Measurements from ENCODE around the gene PDPK1.

The PDPK1 gene

DNA sequence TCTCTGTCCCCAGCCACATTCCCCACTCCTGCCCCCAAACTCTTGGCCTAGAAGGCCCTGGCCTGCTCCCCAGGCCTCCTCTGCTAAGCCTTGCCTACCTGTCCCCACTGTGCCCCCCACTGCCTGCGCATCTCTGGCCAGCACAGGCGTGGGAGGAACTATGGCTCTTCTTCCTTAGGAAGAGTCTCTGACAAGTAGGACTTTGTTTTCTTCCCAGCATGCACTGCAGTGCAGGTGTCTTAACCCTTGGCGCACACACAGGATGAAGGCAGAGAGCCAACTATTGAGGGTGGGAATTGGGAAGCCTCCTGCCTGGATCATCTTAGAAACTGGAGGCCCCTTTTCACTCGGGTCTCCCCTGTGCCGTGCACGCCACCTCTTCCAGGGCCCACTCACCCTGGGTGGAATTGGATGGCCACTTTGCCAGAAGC lies 14.0 kb upstream of the PDPK1 start:
- TF ChIP-seq, protein P1, sequence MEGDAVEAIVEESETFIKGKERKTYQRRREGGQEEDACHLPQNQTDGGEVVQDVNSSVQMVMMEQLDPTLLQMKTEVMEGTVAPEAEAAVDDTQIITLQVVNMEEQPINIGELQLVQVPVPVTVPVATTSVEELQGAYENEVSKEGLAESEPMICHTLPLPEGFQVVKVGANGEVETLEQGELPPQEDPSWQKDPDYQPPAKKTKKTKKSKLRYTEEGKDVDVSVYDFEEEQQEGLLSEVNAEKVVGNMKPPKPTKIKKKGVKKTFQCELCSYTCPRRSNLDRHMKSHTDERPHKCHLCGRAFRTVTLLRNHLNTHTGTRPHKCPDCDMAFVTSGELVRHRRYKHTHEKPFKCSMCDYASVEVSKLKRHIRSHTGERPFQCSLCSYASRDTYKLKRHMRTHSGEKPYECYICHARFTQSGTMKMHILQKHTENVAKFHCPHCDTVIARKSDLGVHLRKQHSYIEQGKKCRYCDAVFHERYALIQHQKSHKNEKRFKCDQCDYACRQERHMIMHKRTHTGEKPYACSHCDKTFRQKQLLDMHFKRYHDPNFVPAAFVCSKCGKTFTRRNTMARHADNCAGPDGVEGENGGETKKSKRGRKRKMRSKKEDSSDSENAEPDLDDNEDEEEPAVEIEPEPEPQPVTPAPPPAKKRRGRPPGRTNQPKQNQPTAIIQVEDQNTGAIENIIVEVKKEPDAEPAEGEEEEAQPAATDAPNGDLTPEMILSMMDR (IDR thresholded peaks at IDR 0.05) = no peak

DNA sequence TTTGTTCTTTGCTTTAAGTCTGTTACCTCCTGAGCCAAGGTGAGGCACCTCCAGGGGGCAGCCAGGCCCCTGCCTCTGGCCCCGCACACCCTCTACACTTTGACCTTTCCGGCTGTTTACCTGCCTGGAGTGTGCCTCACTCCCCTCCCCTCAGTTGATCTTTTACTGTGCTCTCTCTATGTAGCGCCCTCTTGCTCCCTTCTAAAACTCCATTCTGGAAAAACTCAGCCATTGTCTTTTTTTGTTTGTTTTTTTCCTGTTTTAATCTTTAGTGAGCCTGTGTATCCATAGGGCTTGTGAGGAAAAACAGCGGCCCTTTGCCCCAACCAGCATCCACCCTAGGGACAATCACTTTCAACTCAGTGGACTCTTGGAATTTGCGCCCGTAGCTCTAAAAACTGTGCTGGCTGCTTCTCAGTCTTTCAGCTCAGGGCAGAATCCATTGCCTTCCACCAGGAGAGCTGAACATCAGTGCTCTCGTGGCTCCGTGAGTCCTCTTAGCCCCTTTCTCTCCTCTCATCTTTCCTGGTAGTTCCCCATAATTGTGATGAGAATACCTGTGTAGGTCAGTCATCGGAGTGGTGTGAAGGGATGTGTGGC lies 13.4 kb upstream of the PDPK1 start:
- TF ChIP-seq, protein P1 (IDR thresholded peaks at IDR 0.05) = no peak

DNA sequence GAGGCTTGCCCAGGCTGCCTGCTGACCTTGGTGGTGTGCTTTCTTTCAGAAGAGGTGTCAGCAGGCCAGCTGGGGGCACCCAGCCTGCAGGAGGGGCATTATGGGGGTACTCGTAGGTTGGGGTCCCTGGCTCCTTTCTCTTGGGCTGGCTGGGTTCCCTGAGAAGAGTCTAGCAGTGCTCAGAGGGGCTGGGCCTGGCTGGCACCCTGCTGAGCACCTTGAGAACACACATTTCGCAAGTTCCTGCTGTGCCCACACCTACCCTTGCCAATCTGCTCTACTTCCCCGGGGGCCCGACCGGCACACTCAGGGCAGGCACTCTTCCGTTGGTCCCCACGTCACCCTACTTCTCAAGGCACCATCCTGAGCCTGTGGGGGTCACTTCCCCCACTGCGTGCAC lies 11.7 kb upstream of the PDPK1 start:
- TF ChIP-seq, protein P1 (IDR thresholded peaks at IDR 0.05) = no peak

DNA sequence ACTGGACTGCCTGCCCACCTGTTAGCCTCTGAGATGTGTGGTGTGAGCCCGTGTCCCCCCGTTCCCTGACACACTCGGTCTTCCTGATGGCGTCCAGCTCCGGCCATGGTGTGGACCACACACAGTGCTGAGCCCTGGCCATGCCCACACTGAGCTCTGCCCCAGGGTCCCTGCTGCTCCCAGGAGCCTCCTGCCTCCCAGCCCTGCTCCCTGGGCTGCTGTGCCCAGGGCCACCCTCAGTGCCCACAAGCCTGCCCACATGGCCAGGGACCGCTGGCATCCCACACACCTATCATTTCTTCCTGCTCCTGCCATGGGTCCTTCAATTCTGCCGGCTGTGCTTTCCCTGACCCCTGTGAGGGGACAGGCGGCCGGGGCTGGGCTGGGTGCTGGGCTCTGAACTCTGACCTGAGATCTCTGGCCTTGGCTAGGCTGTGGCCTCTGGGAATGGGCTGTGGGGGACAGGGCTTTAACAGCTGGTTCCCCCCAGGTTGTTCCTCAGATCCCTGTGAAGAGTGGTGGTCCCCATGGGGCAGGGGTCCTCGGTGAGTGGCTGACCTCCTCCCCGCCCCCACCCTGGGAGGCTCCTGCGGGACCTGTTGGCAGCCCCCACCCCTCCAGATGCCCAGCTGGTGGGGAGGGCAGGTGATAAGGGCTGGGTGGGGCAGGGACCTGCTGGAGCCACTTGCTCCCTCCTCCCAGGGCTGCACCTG lies 10.6 kb upstream of the PDPK1 start:
- TF ChIP-seq, protein P1 (IDR thresholded peaks at IDR 0.05) = no peak

DNA sequence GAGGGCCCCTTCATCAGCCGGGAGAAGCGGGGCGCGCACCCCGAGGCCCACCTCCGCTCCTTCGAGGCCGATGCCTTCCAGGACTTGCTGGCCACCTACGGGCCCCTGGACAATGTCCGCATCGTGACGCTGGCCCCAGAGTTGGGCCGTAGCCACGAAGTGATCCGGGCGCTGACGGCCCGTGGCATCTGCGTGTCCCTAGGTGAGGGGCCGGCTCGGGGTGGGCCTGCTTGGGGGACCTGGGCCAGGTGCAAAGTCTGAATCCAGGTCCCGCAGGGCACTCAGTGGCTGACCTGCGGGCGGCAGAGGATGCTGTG lies 10.1 kb upstream of the PDPK1 start:
- TF ChIP-seq, protein P1 (IDR thresholded peaks at IDR 0.05) = no peak

DNA sequence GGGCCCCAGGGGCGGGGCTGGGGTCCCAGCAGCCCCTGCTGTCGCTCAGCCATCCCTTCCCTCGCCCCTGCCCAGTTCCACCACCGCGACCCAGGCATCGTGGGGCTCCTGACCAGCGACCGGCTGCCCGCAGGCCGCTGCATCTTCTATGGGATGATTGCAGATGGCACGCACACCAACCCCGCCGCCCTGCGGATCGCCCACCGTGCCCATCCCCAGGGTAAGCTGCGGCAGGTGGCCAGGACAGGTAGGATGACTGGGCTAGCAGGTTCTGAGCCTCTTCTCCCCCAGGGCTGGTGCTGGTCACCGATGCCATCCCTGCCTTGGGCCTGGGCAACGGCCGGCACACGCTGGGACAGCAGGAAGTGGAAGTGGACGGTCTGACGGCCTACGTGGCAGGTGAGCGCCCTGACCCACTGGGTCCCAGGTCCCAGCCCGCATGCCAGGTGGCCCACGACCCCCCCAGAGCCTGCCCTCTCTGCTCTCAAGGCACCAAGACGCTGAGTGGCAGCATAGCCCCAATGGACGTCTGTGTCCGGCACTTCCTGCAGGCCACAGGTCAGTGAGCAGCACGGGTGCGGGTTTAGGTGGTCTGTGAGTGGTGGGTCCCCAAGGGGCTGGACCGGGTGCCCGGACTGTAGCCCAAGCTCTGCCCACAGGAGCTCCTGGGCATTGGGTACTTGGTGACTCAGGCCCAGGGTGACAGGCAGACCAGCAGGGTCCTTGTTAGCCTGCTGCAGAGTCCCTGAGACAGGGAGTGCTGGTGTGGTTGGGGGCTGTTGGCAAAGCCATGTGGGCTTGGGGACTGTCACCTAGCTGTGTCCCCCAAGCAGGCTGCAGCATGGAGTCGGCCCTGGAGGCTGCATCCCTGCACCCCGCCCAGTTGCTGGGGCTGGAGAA lies 9.4 kb upstream of the PDPK1 start:
- TF ChIP-seq, protein P1 (IDR thresholded peaks at IDR 0.05) = no peak

DNA sequence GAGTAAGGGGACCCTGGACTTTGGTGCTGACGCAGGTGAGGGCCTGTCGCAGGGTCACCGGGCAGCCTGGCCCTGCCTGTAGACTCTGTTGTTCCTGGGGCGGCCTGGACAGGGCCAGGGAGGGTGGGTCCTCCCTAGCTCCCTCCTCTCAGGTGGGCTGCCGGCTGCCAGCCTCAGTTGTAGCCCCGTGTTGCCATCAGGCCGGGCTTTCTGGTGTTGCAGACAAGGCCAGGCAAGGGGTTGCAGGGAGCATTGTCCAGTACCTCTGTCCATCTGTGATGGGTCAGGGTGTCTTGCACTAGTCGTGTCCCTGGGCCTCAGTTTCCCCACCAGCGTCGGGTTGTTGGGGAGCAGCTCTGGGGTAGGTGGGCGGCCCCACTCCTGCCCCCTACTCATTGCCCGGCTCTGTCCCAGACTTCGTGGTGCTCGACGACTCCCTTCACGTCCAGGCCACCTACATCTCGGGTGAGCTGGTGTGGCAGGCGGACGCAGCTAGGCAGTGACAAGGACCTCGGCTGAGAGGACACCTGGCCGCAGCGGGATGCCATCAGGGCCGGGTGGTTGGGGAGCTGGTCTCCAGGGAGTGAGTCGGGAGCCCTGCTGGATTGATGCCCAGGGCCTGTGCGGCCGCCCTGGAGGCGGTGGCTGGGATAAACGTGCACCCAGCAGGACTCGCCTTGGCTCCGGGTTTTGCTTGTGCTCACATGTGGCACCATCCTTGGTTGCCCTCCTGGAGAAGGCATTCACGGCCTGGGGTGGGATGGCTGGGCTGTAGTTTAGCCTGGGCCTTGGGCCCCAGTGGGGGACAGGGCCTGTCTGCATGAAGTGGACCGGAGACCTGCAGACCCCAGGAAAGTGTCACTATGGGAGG lies 8.5 kb upstream of the PDPK1 start:
- TF ChIP-seq, protein P1 (IDR thresholded peaks at IDR 0.05) = no peak

Data from LNCAP (cell line).